K562 (cell line): Measurements from ENCODE around the gene FKBP1B. TPM values are rescaled to one million over a fixed set of nuclear protein-coding genes. Genes with fewer than 3 reads are reported as not detected.

Source experiments
- CBX1 ChIP-seq: sonication (generic); IDR thresholded peaks from 2 replicates; pipeline ENCODE4 v1.6.1; 2016; ENCODE audit warnings: antibody characterized with exemption, low read depth, mild to moderate bottlenecking
- FOXK1 ChIP-seq: sonication (generic); formaldehyde crosslinking; IDR thresholded peaks from 2 replicates; pipeline ENCODE4 v1.8.0; 2022; ENCODE audit warnings: missing genetic modification reagents, mild to moderate bottlenecking, borderline replicate concordance
- FOXP1 ChIP-seq: sonication (generic); formaldehyde crosslinking; IDR thresholded peaks from 2 replicates; pipeline ENCODE4 v1.8.0; 2022; ENCODE audit warnings: mild to moderate bottlenecking, missing genetic modification reagents
- GATAD2A ChIP-seq: fragments of 450-650 bp; IDR thresholded peaks from 2 replicates; pipeline ENCODE4 v1.6.1; 2017
- HBP1 ChIP-seq: fragments of 450-650 bp; formaldehyde crosslinking; IDR thresholded peaks from 2 replicates; pipeline ENCODE4 v1.4.0; 2022; ENCODE audit warnings: missing genetic modification characterization
- KAT2B ChIP-seq: IDR thresholded peaks from one replicate; pipeline ENCODE4 v1.6.1; 2012; ENCODE audit warnings: low read depth, mild to moderate bottlenecking, control low read depth, inconsistent platforms, low read length, moderate library complexity
- NBN ChIP-seq: fragments of 450-650 bp; IDR thresholded peaks from 2 replicates; pipeline ENCODE4 v1.6.1; 2016; ENCODE audit warnings: low read depth, mild to moderate bottlenecking
- NRF1 ChIP-seq, 2 experiments: fragments of 450-650 bp; IDR thresholded peaks in 1 of 2; conservative IDR thresholded peaks in 1 of 2; 2 replicates each; pipeline ENCODE4 v1.6.1; 2014; ENCODE audit warnings: mild to moderate bottlenecking in 2 of 2
- PHF8 ChIP-seq: fragments of 200-600 bp; sonication (generic); IDR thresholded peaks from 2 replicates; pipeline ENCODE4 v1.6.1; 2012; ENCODE audit warnings: mixed run types, mild to moderate bottlenecking, inconsistent platforms, low read length, moderate library complexity, borderline replicate concordance
- RBBP5 ChIP-seq: fragments of 200-600 bp; sonication (generic); IDR thresholded peaks from 2 replicates; pipeline ENCODE4 v1.6.1; 2012; ENCODE audit warnings: borderline replicate concordance, mild to moderate bottlenecking, low read length, control low read depth, inconsistent platforms; ENCODE audit not compliant: insufficient read depth, poor library complexity, severe bottlenecking
- RBFOX2 ChIP-seq: fragments of 200-400 bp; formaldehyde crosslinking; IDR thresholded peaks from 2 replicates; pipeline ENCODE4 v1.6.1; 2017; ENCODE audit warnings: low read depth, mild to moderate bottlenecking, low read length, moderate library complexity
- TAF7 ChIP-seq: fragments of 450-650 bp; IDR thresholded peaks from 2 replicates; pipeline ENCODE4 v1.6.1; 2016; ENCODE audit warnings: missing genetic modification characterization, missing compliant biosample characterization
- TEAD1 ChIP-seq, 2 experiments: fragments of 450-650 bp in 1 of 2; sonication (generic) in 1 of 2; formaldehyde crosslinking; IDR thresholded peaks; 2 replicates each; pipeline versions ENCODE4 v1.4.0 to v1.8.0; 2020 to 2022; ENCODE audit warnings: mild to moderate bottlenecking in 2 of 2, missing genetic modification reagents in 1 of 2
- YY1 ChIP-seq, 3 experiments: IDR thresholded peaks; 2 replicates each; pipeline ENCODE4 v1.6.1; 2011; ENCODE audit warnings: low read length in 2 of 3, mild to moderate bottlenecking in 2 of 3, moderate library complexity in 2 of 3, borderline replicate concordance in 1 of 3, control low read depth in 1 of 3, low read depth in 1 of 3; ENCODE audit not compliant: insufficient read depth in 3 of 3, insufficient replicate concordance in 2 of 3, control insufficient read depth in 1 of 3, insufficient read length in 1 of 3; ENCODE audit errors: extremely low read depth in 1 of 3
- ZNF165 ChIP-seq: fragments of 250-450 bp; sonication (Bioruptor Pico); IDR thresholded peaks from 2 replicates; pipeline ENCODE4 v1.4.0; 2020; ENCODE audit warnings: borderline replicate concordance
- polyA plus RNA-seq, 8 experiments: library from polyadenylated mRNA; depleted of rRNA in 4 of 8; stranded (reverse) in 5 of 8; unstranded in 3 of 8; fragments of >200 nt; fragmentation: Nextera tagmentation in 2 of 8; fragmentation: Illumina TruSeq in 1 of 8; extraction: Ambion mirVana in 2 of 8; extraction: Trizol in 1 of 8; gene quantifications; 2 replicates each; pipeline versions ENCODE4 v1.2.1 to v1.2.3, GENCODE V29; 2011 to 2014; ENCODE audit warnings: inconsistent platforms in 1 of 8, missing spikeins in 1 of 8
- total RNA-seq, 7 experiments: library from RNA; depleted of rRNA in 6 of 7; stranded (reverse); fragments of >200 nt in 6 of 7; fragmentation: Illumina TruSeq in 2 of 7; extraction: Trizol in 2 of 7; gene quantifications; 2 replicates each; pipeline versions ENCODE4 v1.2.1 to v1.2.3, GENCODE V29; 2011 to 2021; ENCODE audit warnings: low replicate concordance in 1 of 7
- TF ChIP-seq, protein P1 (sequence below): sonication (generic); formaldehyde crosslinking; IDR thresholded peaks from 2 replicates; pipeline ENCODE4 v1.8.1; 2023; ENCODE audit warnings: mild to moderate bottlenecking, missing genetic modification reagents
- TF ChIP-seq, protein P2 (sequence below): sonication (generic); formaldehyde crosslinking; IDR thresholded peaks from 2 replicates; pipeline ENCODE4 v1.8.0; 2022; ENCODE audit warnings: missing genetic modification reagents, mild to moderate bottlenecking, borderline replicate concordance
- TF ChIP-seq, protein P3 (sequence below): fragments of 250-450 bp; sonication (Bioruptor Pico); IDR thresholded peaks from 2 replicates; pipeline ENCODE4 v1.8.0; 2022; ENCODE audit warnings: moderate library complexity, mild to moderate bottlenecking, inconsistent platforms

Gene FKBP1B
- total and polyA plus RNA-seq, 9 of the 15 experiments (the other 6 are each of a cell fraction or from before 2014, with no cell fraction given) = 0.58 to 9.4 (median 1.6) TPM

DNA sequence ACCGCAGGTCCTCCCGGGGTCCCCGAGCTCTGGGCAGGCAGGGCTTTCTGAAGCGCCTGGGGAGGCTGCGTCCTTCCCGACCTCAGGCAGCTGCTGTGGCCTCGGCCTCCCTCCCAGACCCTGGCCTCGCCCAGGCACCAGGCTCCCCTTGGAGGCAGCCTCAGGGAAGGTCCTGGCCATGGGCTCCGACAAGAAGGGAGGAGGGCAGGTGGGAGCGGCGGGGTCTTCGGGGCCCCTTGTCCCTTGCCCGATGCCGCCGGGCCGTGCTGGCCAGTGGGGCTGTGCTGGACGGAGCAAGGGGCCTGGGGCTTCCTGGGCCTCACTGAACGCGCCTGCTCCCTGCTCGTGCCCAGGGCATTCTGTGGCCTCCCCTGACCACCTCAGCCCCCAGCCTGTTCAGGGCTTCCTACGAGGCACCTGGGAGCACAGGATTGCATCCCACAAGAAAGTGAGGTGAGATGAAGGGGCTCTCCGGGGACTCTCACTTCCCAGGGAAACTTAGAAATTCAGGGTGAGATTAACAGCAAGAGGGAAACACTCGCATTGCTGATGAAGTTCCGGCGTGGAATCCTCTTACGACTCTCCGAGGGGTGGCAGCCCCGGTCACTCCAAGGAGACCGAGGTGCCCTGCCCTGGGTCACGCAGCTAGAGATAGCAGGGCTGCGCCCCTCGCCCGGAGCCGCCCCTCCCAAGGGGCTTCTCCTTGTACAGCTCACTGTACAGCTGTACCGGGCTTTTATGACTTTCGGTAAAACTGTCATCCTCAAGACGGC lies 38.9 kb upstream of the FKBP1B start (continued):
- TF ChIP-seq YY1 (IDR thresholded peaks at IDR 0.05; ENCODE audit: borderline replicate concordance in 1 of 3, control insufficient read depth in 1 of 3, extremely low read depth in 1 of 3, insufficient read depth in 3 of 3, insufficient read length in 1 of 3, insufficient replicate concordance in 2 of 3, low read depth in 1 of 3, low read length in 2 of 3) (peak in 1 of 3 experiments; percentile 7), ZNF165 (CRISPR knock-in tag) (0 out of 2 replicates have a peak, but pooled peaks have one; percentile 22), NBN (no peak), CBX1 (0 out of 2 replicates have a peak, but pooled peaks have one; percentile 1), RBBP5 (peak; percentile 34), HBP1 (CRISPR knock-in tag) (0 out of 2 replicates have a peak, but pooled peaks have one; percentile 20), GATAD2A (no peak), NRF1 (conservative IDR thresholded peaks at IDR 0.05 in 1 of 2, IDR thresholded peaks at IDR 0.05 in 1 of 2) (0 out of 4 replicates have a peak, but pooled peaks have one; percentile 2), RBFOX2 (peak; percentile 81), PHF8 (peak; percentile 47; the same call in 1 of the 2 replicates), KAT2B (no peak), TEAD1 (CRISPR knock-in tag; IDR thresholded peaks at IDR 0.05) (peak in 1 of 2 experiments; percentile 44; a peak in 1 of 4 replicates), TAF7 (tag) (peak; percentile 62), FOXK1 (CRISPR knock-in tag) (0 out of 2 replicates have a peak, but pooled peaks have one; percentile 41), FOXP1 (CRISPR knock-in tag) (0 out of 2 replicates have a peak, but pooled peaks have one; percentile 56)
- TF ChIP-seq, protein P1, sequence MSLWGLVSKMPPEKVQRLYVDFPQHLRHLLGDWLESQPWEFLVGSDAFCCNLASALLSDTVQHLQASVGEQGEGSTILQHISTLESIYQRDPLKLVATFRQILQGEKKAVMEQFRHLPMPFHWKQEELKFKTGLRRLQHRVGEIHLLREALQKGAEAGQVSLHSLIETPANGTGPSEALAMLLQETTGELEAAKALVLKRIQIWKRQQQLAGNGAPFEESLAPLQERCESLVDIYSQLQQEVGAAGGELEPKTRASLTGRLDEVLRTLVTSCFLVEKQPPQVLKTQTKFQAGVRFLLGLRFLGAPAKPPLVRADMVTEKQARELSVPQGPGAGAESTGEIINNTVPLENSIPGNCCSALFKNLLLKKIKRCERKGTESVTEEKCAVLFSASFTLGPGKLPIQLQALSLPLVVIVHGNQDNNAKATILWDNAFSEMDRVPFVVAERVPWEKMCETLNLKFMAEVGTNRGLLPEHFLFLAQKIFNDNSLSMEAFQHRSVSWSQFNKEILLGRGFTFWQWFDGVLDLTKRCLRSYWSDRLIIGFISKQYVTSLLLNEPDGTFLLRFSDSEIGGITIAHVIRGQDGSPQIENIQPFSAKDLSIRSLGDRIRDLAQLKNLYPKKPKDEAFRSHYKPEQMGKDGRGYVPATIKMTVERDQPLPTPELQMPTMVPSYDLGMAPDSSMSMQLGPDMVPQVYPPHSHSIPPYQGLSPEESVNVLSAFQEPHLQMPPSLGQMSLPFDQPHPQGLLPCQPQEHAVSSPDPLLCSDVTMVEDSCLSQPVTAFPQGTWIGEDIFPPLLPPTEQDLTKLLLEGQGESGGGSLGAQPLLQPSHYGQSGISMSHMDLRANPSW = 0 out of 2 replicates have a peak, but pooled peaks have one; percentile 24
- TF ChIP-seq, protein P2, sequence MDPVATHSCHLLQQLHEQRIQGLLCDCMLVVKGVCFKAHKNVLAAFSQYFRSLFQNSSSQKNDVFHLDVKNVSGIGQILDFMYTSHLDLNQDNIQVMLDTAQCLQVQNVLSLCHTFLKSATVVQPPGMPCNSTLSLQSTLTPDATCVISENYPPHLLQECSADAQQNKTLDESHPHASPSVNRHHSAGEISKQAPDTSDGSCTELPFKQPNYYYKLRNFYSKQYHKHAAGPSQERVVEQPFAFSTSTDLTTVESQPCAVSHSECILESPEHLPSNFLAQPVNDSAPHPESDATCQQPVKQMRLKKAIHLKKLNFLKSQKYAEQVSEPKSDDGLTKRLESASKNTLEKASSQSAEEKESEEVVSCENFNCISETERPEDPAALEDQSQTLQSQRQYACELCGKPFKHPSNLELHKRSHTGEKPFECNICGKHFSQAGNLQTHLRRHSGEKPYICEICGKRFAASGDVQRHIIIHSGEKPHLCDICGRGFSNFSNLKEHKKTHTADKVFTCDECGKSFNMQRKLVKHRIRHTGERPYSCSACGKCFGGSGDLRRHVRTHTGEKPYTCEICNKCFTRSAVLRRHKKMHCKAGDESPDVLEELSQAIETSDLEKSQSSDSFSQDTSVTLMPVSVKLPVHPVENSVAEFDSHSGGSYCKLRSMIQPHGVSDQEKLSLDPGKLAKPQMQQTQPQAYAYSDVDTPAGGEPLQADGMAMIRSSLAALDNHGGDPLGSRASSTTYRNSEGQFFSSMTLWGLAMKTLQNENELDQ (CRISPR knock-in tag) = no peak
- TF ChIP-seq, protein P3, sequence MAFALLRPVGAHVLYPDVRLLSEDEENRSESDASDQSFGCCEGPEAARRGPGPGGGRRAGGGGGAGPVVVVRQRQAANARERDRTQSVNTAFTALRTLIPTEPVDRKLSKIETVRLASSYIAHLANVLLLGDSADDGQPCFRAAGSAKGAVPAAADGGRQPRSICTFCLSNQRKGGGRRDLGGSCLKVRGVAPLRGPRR = peak; percentile 38; the same call in 1 of the 2 replicates
